Lung (tissue), 12 donors: ENCODE measurements around the gene FBXO44. TPM values are rescaled to one million over a fixed set of nuclear protein-coding genes. Genes with fewer than 3 reads are reported as not detected.

ENCODE experiments used
- ATAC-seq: fragments of 200-7000 bp; cut with Tn5 transposase; one replicate; pipeline ENCODE4 v1.9.1; 2020; ENCODE audit warnings: moderate number of reproducible peaks; ENCODE audit not compliant: insufficient read depth, low FRiP score
- DNase-seq, 3 donors: peaks; one replicate each; pipeline ENCODE4 v3.0.0-alpha.2; 2013 to 2017
- H3K27ac ChIP-seq, 2 donors: one replicate each; pipeline ENCODE4 v1.5.1; 2013; ENCODE audit warnings: mild to moderate bottlenecking in 2 of 2, moderate library complexity in 2 of 2, control low read depth in 1 of 2, inconsistent platforms in 1 of 2, low read depth in 1 of 2, low read length in 1 of 2
- H3K27me3 ChIP-seq, 3 donors: one replicate each; pipeline ENCODE4 v1.5.1; 2013; ENCODE audit warnings: low read length in 2 of 3; ENCODE audit not compliant: control insufficient read depth in 3 of 3, insufficient read depth in 3 of 3
- H3K36me3 ChIP-seq, 4 donors: one replicate each; pipeline ENCODE4 v1.5.1; 2013; ENCODE audit warnings: low read length in 4 of 4, mild to moderate bottlenecking in 1 of 4, moderate library complexity in 1 of 4; ENCODE audit not compliant: control insufficient read depth in 4 of 4, insufficient read depth in 4 of 4
- H3K4me1 ChIP-seq, 5 donors: one replicate each; pipeline ENCODE4 v1.5.1; 2013; ENCODE audit warnings: low read length in 5 of 5, mild to moderate bottlenecking in 2 of 5, moderate library complexity in 1 of 5; ENCODE audit not compliant: control insufficient read depth in 5 of 5, insufficient read depth in 5 of 5
- H3K4me3 ChIP-seq: one replicate; pipeline ENCODE4 v1.5.1; 2013; ENCODE audit warnings: mild to moderate bottlenecking, control low read depth, moderate library complexity
- H3K9ac ChIP-seq, 2 donors: one replicate each; pipeline ENCODE4 v1.5.1; 2013; ENCODE audit warnings: low read length in 2 of 2, control low read depth in 1 of 2; ENCODE audit not compliant: insufficient read depth in 1 of 2
- H3K9me3 ChIP-seq, 4 donors: one replicate each; pipeline ENCODE4 v1.5.1; 2013; ENCODE audit warnings: low read length in 3 of 4, mild to moderate bottlenecking in 1 of 4, moderate library complexity in 1 of 4; ENCODE audit not compliant: control insufficient read depth in 4 of 4, insufficient read depth in 3 of 4
- CTCF ChIP-seq: IDR thresholded peaks from 2 replicates; pipeline ENCODE4 v1.5.1; 2012; ENCODE audit warnings: mild to moderate bottlenecking; ENCODE audit errors: control extremely low read depth, extremely low read depth
- WGBS, 2 donors: extraction: QIAGEN DNeasy Blood & Tissue Kit; methylation state at CpG; one replicate each; pipeline ENCODE4 v1.1.7; 2013; 5-methylcytosine and 5-hydroxymethylcytosine counted together
- polyA plus RNA-seq, 2 donors: library from polyadenylated mRNA; stranded (reverse); fragments of 200-250 nt; gene quantifications; one replicate each; pipeline ENCODE4 v1.2.1, GENCODE V29; 2013
- total RNA-seq, 2 donors: library from RNA; depleted of rRNA in 1 of 2; stranded (reverse); fragments of >200 nt in 1 of 2; gene quantifications; one replicate each; pipeline ENCODE4 v1.2.1, GENCODE V29; 2014 to 2021
- donor health status: control.
- donor health status: control.
- donor health status: Bipolar disorder and iron deficiency.
- donor health status: healthy.
- donor health status: DM: yes; HTN: yes; CAD: no.

FBXO44 gene
- total and polyA plus RNA-seq, 4 donors, result 10.6 to 19.6 (median 14.2) TPM

- TF ChIP-seq CTCF, result no peak
- 94 to 97% methylated on average over 14 of the region's 14 CpGs for WGBS, 2 donors
- no peak overlapping the region for H3K27ac ChIP-seq
- H3K27me3 ChIP-seq, result peaks cover 0 to 9% (median 0%) of the 10 kb centered on the region in 3 donors
- ATAC-seq (no peak), DNase-seq (no peak)
- no peak overlapping the region for H3K9ac ChIP-seq
- no peaks in the 10 kb centered on the region for H3K36me3 ChIP-seq
- H3K9me3 ChIP-seq, result peaks cover 0 to 4% (median 0%) of the 10 kb centered on the region in 4 donors
- no peak overlapping the region for H3K4me3 ChIP-seq
- peaks cover 0 to 21% (median 0%) of the 10 kb centered on the region in 5 donors for H3K4me1 ChIP-seq
Measured at GRCh38 chr1:11706292-11706691, 51.6 kb downstream of the FBXO44 start.

- no peaks in the 10 kb centered on the region for H3K36me3 ChIP-seq
- no peak overlapping the region for H3K27ac ChIP-seq
- peaks cover 0 to 2% (median 0%) of the 10 kb centered on the region in 3 donors for H3K27me3 ChIP-seq
- H3K9me3 ChIP-seq, result peaks cover 0 to 2% (median 0%) of the 10 kb centered on the region in 4 donors
- H3K4me3 ChIP-seq, result no peak overlapping the region
- peaks cover 0 to 13% (median 0%) of the 10 kb centered on the region in 5 donors for H3K4me1 ChIP-seq
- no peak for ATAC-seq
- 51 to 61% methylated on average over 17 of the region's 17 CpGs for WGBS, 2 donors
- no peak overlapping the region for H3K9ac ChIP-seq
- DNase-seq, result peak; percentile 50 to 77 (median 70)
- TF ChIP-seq CTCF, result no peak
Measured at GRCh38 chr1:11707621-11708276, 53.1 kb downstream of the FBXO44 start.

- 78 to 82% methylated on average over 11 of the region's 11 CpGs for WGBS, 2 donors
- no peak overlapping the region for H3K27ac ChIP-seq
- H3K36me3 ChIP-seq, result no peaks in the 10 kb centered on the region
- H3K9ac ChIP-seq, result no peak overlapping the region
- no peak for TF ChIP-seq CTCF
- peaks cover 0 to 13% (median 0%) of the 10 kb centered on the region in 5 donors for H3K4me1 ChIP-seq
- no peak overlapping the region for H3K4me3 ChIP-seq
- H3K27me3 ChIP-seq, result no peaks in the 10 kb centered on the region
- H3K9me3 ChIP-seq, result peaks cover 0 to 4% (median 0%) of the 10 kb centered on the region in 4 donors
- ATAC-seq, result no peak
- no peak for DNase-seq
Measured at GRCh38 chr1:11708554-11709350, 54.1 kb downstream of the FBXO44 start.
